VCaP (cell line): ENCODE data around the gene DLG2.
A peak's percentile ranks its signal among the peaks of the same experiment; 100 is the strongest.
"Not testable (repeated sequence)": the region's sequence is repeated elsewhere in the genome, so short reads cannot be mapped to it uniquely, and the experiment has no call there.

Source experiments
- H3K27ac ChIP-seq: fragments of 450-650 bp; 2 replicates; pipeline ENCODE4 v1.5.1; 2017
- CTCF ChIP-seq: fragments of 450-650 bp; conservative IDR thresholded peaks from 2 replicates; pipeline ENCODE4 v1.5.1; 2017; ENCODE audit warnings: mild to moderate bottlenecking, moderate library complexity

DLG2 gene

GRCh38 chr11:83746921-83747585 is 1880.1 kb downstream of the DLG2 start:
- H3K27ac ChIP-seq, result no peak overlapping the region
- TF ChIP-seq CTCF, result no peak

- TF ChIP-seq CTCF, result no peak
- H3K27ac ChIP-seq, result no peak overlapping the region
Measured at GRCh38 chr11:83744620-83745192, 1882.4 kb downstream of the DLG2 start.

- no peak overlapping the region; the same call in 1 of the 2 replicates for H3K27ac ChIP-seq
- TF ChIP-seq CTCF, result peak; percentile 63
Measured at GRCh38 chr11:83736684-83737083, 1890.5 kb downstream of the DLG2 start.

GRCh38 chr11:83734120-83734519 is 1893.0 kb downstream of the DLG2 start:
- no peak for TF ChIP-seq CTCF
- no peak overlapping the region for H3K27ac ChIP-seq

- H3K27ac ChIP-seq, result not testable (repeated sequence)
Measured at GRCh38 chr11:83731288-83731687, 1895.9 kb downstream of the DLG2 start.

GRCh38 chr11:83728281-83728680 is 1898.9 kb downstream of the DLG2 start:
- no peak overlapping the region for H3K27ac ChIP-seq
- no peak for TF ChIP-seq CTCF

GRCh38 chr11:83727251-83727650 is 1899.9 kb downstream of the DLG2 start:
- TF ChIP-seq CTCF, result no peak

GRCh38 chr11:83726316-83726715 is 1900.8 kb downstream of the DLG2 start:
- H3K27ac ChIP-seq, result no peak overlapping the region
- no peak for TF ChIP-seq CTCF

More at GRCh38 chr11:83727251-83727650, 1899.9 kb downstream of the DLG2 start:
- H3K27ac ChIP-seq, result no peak overlapping the region
